ENCODE data around the gene LYSMD1.
"Not testable (repeated sequence)": the region's sequence is repeated elsewhere in the genome, so short reads cannot be mapped to it uniquely, and the experiment has no call there.

The LYSMD1 gene, protein sequence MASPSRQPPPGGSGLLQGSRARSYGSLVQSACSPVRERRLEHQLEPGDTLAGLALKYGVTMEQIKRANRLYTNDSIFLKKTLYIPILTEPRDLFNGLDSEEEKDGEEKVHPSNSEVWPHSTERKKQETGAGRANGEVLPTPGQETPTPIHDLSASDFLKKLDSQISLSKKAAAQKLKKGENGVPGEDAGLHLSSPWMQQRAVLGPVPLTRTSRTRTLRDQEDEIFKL

DNA sequence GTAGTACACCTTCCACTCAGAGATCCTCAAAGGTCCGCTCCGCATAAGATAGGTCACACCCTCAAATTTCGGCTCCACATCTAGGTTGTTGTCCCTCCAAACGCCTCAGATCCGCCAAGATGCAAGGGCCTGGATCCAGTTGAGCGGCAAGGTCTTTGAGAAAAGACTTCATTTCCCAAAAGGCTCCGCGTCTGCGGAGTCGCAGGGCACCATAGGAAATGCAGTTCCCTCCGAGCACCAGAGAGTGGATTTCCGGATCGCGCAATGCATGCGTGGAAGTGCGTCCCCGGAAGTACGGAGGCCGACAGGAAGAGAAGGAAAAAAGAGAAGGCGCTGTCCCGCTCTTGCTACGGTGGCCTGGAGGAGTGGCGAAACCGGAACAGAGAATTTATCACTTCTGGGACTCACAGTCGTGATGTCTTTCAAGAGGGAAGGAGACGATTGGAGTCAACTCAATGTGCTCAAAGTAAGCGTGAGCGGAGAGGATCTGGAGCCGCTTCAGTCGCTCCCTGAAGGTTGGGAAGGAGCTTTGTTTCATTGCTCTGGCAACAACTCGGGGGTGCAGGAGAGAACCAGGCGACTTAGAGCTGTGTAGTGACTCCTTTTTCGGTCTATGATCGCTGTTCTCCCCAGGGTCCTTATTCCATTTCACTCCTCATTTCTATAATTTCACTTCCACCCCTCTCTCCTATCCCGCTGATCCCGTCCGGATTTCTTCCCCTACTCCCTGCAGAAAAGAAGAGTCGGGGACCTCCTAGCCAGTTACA lies at the start of gene LYSMD1, which contains the start of gene SCNM1:
Gene LYSMD1, minus strand, starts transcription at position 165 of the 767 bp plus-strand sequence. CDS start 644 bp downstream, outside the sequence.
Gene SCNM1, plus strand, starts transcription at position 407 of the 767 bp plus-strand sequence. Its CDS starts 9 bp downstream, at position 416.
- TF ChIP-seq, protein P1, sequence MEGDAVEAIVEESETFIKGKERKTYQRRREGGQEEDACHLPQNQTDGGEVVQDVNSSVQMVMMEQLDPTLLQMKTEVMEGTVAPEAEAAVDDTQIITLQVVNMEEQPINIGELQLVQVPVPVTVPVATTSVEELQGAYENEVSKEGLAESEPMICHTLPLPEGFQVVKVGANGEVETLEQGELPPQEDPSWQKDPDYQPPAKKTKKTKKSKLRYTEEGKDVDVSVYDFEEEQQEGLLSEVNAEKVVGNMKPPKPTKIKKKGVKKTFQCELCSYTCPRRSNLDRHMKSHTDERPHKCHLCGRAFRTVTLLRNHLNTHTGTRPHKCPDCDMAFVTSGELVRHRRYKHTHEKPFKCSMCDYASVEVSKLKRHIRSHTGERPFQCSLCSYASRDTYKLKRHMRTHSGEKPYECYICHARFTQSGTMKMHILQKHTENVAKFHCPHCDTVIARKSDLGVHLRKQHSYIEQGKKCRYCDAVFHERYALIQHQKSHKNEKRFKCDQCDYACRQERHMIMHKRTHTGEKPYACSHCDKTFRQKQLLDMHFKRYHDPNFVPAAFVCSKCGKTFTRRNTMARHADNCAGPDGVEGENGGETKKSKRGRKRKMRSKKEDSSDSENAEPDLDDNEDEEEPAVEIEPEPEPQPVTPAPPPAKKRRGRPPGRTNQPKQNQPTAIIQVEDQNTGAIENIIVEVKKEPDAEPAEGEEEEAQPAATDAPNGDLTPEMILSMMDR (IDR thresholded peaks at IDR 0.05; ENCODE audit: extremely low read depth, insufficient read depth, missing control alignments): no peak
- peak; percentile 92 for DNase-seq (ENCODE audit: low spot score)

DNA sequence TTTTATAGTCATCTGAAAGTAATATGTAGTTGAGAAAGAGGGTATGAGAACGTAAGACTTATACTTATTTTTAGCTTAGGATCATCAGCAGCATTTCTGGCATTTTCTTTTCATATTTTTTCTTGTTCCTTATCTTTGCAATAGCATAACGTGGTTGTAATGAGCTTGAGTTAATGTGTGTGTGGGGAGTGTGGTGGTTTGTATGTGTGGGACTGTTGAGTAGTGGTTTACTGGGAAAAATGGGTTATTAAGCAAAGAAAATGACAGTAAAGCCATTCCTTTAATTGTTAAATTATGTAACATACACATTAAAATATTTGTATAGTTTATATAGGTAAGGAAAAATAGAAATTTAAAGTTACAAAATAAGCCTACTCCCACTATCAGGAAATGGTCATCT lies 47.9 kb upstream of the LYSMD1 start:
- TF ChIP-seq, protein P1 (IDR thresholded peaks at IDR 0.05; ENCODE audit: extremely low read depth, insufficient read depth, missing control alignments): no peak
- DNase-seq (ENCODE audit: low spot score): no peak
- in situ Hi-C loops (cut with MboI; ENCODE audit: low pct_unique_long_range_greater_than_20kb, low sequenced_read_pairs, unreplicated experiment): no loop called here

More for the DNA sequence above, at the start of gene LYSMD1, which contains the start of gene SCNM1:
- in situ Hi-C loops (cut with MboI; ENCODE audit: low pct_unique_long_range_greater_than_20kb, low sequenced_read_pairs, unreplicated experiment): no loop called here

DNA sequence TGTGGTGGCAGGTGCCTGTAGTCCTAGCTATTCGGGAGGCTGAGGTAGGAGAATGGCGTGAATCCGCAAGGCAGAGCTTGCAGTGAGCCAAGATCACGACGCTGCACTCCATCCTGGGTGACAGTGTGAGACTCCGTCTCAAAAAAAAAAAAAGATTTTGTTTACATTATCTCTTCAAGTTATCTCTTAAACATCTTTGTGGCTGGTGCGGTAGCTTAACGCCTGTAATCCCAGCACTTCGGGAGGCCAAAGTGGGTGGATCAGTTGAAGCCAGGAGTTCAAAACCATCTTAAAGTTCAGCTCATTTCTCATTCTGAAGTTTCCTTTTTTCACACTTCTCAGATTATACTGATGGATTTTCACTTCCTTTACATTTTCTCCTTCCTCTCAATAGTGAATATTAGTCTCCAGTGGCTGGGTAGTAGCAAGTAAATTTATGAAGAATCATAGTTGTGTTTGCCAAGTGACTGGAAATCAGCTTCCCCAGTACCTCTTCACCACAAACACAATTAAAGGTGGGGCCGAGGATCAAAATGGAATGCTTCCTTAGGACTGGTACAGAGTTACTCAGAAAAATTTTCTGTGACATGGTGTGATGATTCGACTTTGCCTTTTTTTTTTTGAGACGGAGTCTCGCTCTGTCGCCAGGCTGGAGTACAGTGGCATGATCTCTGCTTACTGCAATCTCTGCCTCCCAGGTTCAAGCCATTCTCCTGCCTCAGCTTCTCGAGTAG lies 46.4 kb upstream of the LYSMD1 start:
- in situ Hi-C loops (cut with MboI; ENCODE audit: low pct_unique_long_range_greater_than_20kb, low sequenced_read_pairs, unreplicated experiment): no loop called here
- DNase-seq (ENCODE audit: low spot score): no peak

DNA sequence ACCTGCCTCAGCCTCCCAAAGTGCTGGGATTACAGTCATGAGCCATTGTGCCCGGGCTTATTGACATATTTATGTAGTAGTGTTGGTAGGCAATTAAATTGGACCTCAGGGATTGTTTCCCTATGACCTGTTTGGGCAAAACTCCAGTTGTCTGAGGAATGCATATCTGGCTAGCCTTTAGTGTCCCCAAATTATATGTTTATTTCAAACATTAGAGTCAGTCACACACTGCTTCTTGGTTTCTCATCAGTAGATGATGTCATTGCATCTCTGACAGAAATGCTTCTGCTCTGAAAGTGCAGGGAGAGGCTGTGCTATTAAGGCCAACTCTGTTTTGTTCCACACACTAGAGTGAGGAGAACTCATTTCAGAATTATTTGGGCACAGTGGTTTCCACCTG lies 45.1 kb upstream of the LYSMD1 start:
- TF ChIP-seq, protein P1 (IDR thresholded peaks at IDR 0.05; ENCODE audit: extremely low read depth, insufficient read depth, missing control alignments): no peak
- in situ Hi-C loops (cut with MboI; ENCODE audit: low pct_unique_long_range_greater_than_20kb, low sequenced_read_pairs, unreplicated experiment): no loop called here
- DNase-seq (ENCODE audit: low spot score): no peak

More for the DNA sequence above, 46.4 kb upstream of the LYSMD1 start:
- TF ChIP-seq, protein P1 (IDR thresholded peaks at IDR 0.05; ENCODE audit: extremely low read depth, insufficient read depth, missing control alignments): no peak

DNA sequence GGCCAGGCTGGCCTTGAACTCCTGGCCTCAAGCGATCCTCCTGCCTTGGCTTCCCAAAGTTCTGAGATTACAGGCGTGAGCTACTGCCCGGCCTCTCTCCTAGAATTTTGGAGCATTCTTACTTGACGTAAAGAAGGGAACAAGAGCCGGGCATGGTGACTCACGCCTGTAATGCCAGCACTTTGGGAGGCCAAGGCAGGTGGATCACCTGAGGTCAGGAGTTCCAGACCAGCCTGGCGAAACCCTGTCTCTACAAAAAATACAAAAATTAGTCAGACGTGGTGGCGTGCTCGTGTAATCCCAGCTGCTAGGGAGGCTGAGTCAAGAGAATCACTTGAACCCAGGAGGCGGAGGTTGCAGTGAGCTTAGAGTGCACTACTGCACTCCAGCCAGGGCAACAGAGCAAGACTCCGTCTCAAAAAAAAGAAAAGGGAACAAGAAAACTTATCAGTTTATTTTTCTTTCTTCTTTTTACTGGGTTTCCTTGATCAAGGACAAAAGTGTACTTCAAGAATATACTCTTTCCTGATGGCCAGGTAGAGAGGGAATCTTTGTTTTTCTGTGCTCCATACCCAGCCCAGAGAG lies 39.8 kb upstream of the LYSMD1 start:
- in situ Hi-C loops (cut with MboI; ENCODE audit: low pct_unique_long_range_greater_than_20kb, low sequenced_read_pairs, unreplicated experiment); DNase-seq (ENCODE audit: low spot score): not testable (repeated sequence)

DNA sequence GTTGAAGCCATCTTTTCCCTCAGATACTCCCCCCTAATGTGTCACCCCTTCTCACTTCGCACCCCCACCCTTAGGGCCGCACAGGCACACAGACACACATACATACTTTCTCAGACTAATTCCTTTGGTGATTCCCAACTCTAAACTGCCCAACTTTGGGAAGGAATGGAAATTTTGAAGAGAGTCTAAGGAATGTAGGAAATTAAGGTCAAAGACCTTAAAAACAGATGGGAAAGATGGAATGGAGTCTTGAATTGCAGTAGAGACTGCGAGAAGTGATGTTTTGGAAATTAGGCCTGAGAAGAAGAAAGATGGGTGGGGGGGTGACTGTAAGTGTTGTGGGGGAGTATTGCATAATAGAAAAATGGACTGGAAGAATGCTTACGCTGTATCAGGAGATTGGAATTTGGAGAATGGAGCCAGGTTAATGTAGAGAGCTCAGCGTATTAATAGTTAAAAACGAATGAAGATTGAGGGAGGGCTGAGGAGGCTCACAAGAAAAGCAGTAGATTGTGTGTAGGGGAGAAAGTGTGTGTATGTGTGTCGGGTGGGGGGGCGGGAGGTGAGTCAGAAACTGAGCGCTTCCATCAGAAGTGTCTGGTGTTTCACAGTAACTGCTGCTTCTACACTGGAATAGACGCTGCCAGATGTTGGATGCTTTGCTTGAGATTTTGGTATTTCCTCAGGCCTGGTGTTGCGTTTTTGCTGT lies 34.3 kb upstream of the LYSMD1 start:
- in situ Hi-C loops (cut with MboI; ENCODE audit: low pct_unique_long_range_greater_than_20kb, low sequenced_read_pairs, unreplicated experiment): no loop called here
- TF ChIP-seq, protein P1 (IDR thresholded peaks at IDR 0.05; ENCODE audit: extremely low read depth, insufficient read depth, missing control alignments): no peak
- DNase-seq (ENCODE audit: low spot score): no peak
